Hepatocyte (in vitro differentiated cells): ENCODE measurements around the gene MBTPS1.

Experiments
- CTCF ChIP-seq: fragments of 200-600 bp; sonication (generic); IDR thresholded peaks from 2 replicates; pipeline ENCODE4 v1.5.1; 2016; ENCODE audit warnings: antibody characterized with exemption, mild to moderate bottlenecking; ENCODE audit not compliant: poor library complexity
- EZH2 ChIP-seq: fragments of 200-600 bp; sonication (generic); IDR thresholded peaks from 2 replicates; pipeline ENCODE4 v1.6.1; 2016; ENCODE audit warnings: antibody characterized with exemption, mild to moderate bottlenecking, borderline replicate concordance
- EZH2phosphoT487 ChIP-seq: fragments of 200-600 bp; sonication (generic); IDR thresholded peaks from one replicate; pipeline ENCODE4 v1.6.1; 2018; ENCODE audit warnings: antibody characterized with exemption, mild to moderate bottlenecking, low read depth, moderate library complexity; ENCODE audit not compliant: unreplicated experiment, severe bottlenecking

DNA sequence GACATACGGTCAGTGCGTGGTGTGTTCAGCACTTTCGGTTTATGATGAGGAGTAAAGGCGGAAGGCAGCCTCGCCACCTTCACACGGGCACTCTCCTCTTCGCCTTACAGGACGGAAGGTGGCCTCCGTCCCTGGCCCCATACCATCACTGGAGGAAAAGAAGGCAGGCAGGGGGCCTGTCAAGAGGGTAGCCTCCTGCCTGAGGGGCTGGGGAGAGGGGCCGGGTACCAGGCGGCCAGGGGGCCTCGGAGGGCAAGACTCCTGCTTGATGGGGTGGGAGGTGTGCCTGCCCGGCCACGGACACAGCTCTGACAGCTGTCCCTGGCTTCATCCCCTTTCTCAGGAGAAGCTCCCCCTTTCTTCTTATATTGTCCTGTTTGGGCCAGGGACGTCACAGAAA is 58.5 kb downstream of the MBTPS1 start:
- TF ChIP-seq CTCF (no peak), EZH2phosphoT487 (no peak), EZH2 (no peak)
